C4-2B (cell line): Measurements from ENCODE around the gene ZFX.

Experiments
- ZFX ChIP-seq: fragments of 450-650 bp; IDR thresholded peaks from 2 replicates; pipeline ENCODE4 v1.6.1; 2017
- TF ChIP-seq, protein P1 (sequence below): fragments of 450-650 bp; conservative IDR thresholded peaks from 2 replicates; pipeline ENCODE4 v1.5.1; 2017; ENCODE audit warnings: mild to moderate bottlenecking

DNA sequence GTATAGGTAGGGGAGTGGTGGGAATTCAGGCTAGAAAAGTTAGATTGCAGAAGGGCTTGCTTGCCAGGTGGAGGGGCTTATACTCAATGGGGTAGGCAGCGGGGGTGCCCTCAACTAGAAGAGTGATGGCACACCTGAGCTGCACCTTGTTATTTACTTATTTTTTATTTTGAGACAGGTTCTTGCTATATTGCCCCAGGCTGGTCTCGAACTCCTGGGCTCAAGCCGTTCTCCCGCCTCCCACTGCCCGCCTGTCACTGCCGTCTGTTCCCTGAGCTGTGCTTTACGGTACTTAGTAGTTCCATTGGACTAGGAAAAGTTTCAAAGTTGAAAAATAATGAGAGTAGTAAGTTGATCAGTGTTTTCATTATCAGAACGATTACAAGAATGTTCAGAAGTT is 2.0 kb downstream of the ZFX start:
- TF ChIP-seq, protein P1, sequence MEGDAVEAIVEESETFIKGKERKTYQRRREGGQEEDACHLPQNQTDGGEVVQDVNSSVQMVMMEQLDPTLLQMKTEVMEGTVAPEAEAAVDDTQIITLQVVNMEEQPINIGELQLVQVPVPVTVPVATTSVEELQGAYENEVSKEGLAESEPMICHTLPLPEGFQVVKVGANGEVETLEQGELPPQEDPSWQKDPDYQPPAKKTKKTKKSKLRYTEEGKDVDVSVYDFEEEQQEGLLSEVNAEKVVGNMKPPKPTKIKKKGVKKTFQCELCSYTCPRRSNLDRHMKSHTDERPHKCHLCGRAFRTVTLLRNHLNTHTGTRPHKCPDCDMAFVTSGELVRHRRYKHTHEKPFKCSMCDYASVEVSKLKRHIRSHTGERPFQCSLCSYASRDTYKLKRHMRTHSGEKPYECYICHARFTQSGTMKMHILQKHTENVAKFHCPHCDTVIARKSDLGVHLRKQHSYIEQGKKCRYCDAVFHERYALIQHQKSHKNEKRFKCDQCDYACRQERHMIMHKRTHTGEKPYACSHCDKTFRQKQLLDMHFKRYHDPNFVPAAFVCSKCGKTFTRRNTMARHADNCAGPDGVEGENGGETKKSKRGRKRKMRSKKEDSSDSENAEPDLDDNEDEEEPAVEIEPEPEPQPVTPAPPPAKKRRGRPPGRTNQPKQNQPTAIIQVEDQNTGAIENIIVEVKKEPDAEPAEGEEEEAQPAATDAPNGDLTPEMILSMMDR = no peak
- no peak for TF ChIP-seq ZFX
